ENCODE data around the gene ITPKA. TPM values are rescaled to one million over a fixed set of nuclear protein-coding genes. Genes with fewer than 3 reads are reported as not detected.

Gene ITPKA
- total RNA-seq, 3 donors from 2014 or later = 0.20 to 0.47 (median 0.27) TPM

DNA sequence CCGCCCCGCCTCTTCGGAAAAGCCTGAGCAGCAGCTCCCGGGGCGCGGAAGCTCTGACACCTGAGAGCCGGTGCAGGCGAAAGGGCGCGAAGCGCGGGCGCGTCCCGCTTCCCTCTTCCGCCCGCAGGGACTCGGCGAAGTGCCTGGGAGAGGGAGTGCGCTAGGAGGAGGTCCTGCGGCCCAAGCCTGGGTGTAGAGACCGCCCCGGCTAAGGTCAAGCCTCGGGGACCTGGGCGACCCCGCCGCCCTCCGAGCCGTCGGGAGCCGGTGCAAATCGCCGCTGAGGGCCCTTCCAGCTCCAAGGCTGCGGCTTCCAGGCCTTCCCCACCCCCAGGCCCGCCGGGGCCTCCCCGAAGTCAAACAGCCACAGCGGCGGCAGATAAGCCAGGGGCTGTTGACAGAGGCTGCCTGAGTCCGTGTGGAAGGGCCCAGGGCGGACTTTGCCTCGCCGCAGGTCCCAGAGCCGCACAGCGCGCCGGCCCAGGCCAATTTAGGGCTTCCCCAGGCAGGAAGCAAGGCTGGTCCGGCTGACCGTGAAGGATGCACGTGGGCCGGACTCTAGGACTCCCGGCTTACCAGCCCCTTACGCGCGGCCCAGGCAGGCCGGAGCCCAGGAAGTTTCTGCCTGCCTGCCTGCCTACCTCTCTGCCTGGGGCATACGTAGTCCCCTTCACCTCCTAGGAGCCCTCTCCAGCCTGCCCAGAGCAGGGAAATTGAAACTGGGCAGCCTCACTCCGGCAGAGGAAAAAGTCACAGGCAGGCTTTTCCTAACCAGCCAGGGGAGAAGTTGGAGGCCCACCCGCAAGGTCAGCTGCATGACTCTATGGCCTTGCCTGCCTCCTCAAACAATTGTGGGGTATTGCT, 2.3 kb downstream of the ITPKA start:
- H3K4me3 Mint-ChIP-seq = no peak overlapping the region
- peaks cover 60% of the 10 kb centered on the region for H3K27me3 Mint-ChIP-seq (ENCODE audit: low read depth)
- no peak for DNase-seq
- H3K4me1 Mint-ChIP-seq (ENCODE audit: low read depth) = peaks cover 20% of the 10 kb centered on the region
- no peak for ATAC-seq
- no peaks in the 10 kb centered on the region for H3K36me3 Mint-ChIP-seq (ENCODE audit: insufficient read depth)
- H3K9me3 Mint-ChIP-seq = no peaks in the 10 kb centered on the region

DNA sequence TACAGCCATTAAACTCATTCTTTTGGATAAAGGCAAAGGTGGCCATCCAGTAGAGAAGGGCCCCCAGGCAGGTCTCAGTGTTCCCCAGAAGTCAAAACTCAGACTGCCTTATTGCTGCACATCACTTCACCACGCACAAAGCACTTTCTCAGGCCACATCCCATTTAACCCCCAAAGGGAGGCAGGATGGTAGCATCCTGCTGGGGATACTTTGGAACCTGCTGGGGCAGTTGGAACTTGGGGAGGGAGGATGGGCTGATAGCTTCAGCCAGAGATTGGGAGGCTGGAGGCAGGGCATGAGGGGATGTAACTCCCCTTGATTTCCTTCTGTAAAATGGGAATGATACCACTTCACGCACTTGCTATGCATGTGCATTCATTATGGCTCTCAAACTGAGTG, 5.0 kb downstream of the ITPKA start:
- Mint-ChIP-seq H3K9me3 (no peaks in the 10 kb centered on the region), H3K36me3 (ENCODE audit: insufficient read depth) (no peaks in the 10 kb centered on the region), H3K27me3 (ENCODE audit: low read depth) (peaks cover 54% of the 10 kb centered on the region), H3K4me1 (ENCODE audit: low read depth) (peaks cover 21% of the 10 kb centered on the region), H3K4me3 (no peak overlapping the region)
- ATAC-seq (no peak), DNase-seq (no peak)

DNA sequence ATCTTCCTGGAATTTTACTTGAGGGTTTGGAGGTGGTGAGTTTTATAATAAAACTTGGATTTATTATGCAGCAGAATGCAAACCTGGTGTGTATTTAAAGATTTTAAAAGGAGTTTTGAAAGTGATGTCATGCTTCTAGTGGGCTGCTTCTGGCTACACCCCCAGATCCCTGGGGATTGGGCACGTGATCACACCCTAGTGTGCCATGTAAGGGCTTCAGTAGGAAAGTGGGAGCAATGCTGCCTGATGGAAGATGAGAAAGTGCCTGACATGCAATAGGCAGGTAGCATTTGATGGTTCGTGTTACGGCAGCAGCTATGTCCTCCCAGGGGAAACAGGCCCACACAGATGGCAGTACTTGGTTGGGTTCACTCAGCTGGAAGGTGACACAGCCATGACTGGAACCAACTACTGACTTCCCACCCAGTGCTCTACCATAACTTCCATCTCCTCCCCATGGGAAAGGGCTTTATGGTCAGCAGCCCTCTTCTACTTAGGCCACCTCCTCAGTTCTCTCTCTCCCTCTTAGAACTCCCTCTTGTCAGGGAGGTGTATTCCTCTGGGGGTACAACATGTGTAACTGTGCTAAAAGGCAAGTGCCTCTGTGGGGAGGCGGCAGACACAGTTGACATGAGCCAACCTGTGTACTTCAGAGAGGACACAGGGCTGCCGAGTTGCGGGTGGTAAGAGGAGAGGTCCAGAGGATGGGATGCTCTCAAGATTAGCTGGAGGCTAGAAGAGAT, 5.6 kb downstream of the ITPKA start:
- DNase-seq = no peak
- Mint-ChIP-seq H3K4me3 (no peak overlapping the region), H3K4me1 (ENCODE audit: low read depth) (peaks cover 21% of the 10 kb centered on the region), H3K36me3 (ENCODE audit: insufficient read depth) (no peaks in the 10 kb centered on the region), H3K27me3 (ENCODE audit: low read depth) (peaks cover 54% of the 10 kb centered on the region), H3K9me3 (no peaks in the 10 kb centered on the region)
- ATAC-seq = no peak

GRCh38 chr15:41501191-41501917, 7.7 kb downstream of the ITPKA start:
- ATAC-seq (peak; percentile 63 to 64), DNase-seq (no peak)
- no peaks in the 10 kb centered on the region for H3K36me3 Mint-ChIP-seq (ENCODE audit: insufficient read depth)
- H3K4me3 Mint-ChIP-seq = peak overlapping the region; percentile 52
- peaks cover 17% of the 10 kb centered on the region for H3K4me1 Mint-ChIP-seq (ENCODE audit: low read depth)
- H3K9me3 Mint-ChIP-seq = no peaks in the 10 kb centered on the region
- peaks cover 49% of the 10 kb centered on the region for H3K27me3 Mint-ChIP-seq (ENCODE audit: low read depth)

GRCh38 chr15:41501931-41502794, 8.5 kb downstream of the ITPKA start:
- DNase-seq (no peak), ATAC-seq (peak; percentile 60 to 69)
- Mint-ChIP-seq H3K4me3 (peak overlapping the region; percentile 56), H3K27me3 (ENCODE audit: low read depth) (peaks cover 41% of the 10 kb centered on the region), H3K36me3 (ENCODE audit: insufficient read depth) (no peaks in the 10 kb centered on the region), H3K9me3 (no peaks in the 10 kb centered on the region), H3K4me1 (ENCODE audit: low read depth) (peaks cover 17% of the 10 kb centered on the region)

- ATAC-seq (peak; percentile 15 to 24), DNase-seq (no peak)
- H3K27me3 Mint-ChIP-seq (ENCODE audit: low read depth) = peaks cover 37% of the 10 kb centered on the region
- H3K9me3 Mint-ChIP-seq = no peaks in the 10 kb centered on the region
- peaks cover 17% of the 10 kb centered on the region for H3K4me1 Mint-ChIP-seq (ENCODE audit: low read depth)
- no peaks in the 10 kb centered on the region for H3K36me3 Mint-ChIP-seq (ENCODE audit: insufficient read depth)
- H3K4me3 Mint-ChIP-seq = peak overlapping the region; percentile 56
Observed at GRCh38 chr15:41502795-41503668, 9.4 kb downstream of the ITPKA start.

DNA sequence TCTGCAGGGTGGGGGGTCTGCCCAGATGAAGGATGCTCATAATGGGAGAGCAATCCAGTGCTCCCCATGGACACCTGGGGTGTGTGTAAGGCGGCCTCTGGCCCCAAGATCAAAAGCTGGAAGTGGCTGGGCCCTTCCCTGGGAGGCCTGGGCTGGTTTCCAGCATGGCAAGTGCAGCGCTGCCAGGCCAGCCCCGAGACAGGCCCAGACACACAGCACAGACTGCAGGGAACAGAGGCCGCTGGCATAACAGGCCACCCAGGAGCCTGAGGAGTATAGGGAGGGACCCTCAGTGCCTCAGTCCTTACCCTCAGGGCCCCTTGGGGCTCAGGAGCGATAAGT, 10.0 kb downstream of the ITPKA start:
- ATAC-seq = no peak
- peak overlapping the region; percentile 54 for H3K4me3 Mint-ChIP-seq
- peaks cover 33% of the 10 kb centered on the region for H3K27me3 Mint-ChIP-seq (ENCODE audit: low read depth)

DNA sequence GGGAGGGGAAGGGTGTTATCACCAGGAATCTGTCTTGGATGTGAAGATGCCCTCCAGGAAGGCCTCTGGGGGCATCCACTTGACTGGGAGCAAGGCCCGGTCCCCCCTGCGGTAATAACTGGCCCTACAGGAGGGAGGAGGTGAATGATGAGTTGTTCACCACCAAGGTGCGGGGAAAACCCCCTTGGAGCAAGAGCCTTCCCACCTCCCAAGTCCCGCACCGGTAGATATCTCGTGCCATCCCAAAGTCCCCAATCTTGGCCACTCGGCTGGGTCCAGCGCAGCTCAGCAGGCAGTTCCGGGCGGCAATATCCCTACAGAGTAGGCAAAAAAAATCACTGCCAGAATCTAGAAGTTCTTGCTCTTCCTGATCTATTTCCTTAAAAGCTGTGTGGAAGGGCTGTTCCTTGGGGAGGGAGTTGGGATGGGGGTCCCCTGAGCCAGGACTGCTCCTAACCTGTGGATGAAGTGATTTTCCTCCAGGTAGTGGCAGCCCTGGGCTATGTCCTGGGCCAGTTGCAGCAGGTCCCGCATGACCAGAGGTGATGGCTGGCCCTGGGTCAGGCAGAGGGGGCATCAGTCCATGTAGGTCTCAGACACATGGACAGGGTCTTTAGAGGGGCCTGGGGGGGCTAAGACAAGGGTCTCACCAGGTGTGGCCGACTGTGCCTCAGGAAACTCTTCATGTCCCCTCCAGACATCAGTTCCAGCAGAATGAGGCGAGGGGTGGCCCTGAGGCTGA, 11.2 kb downstream of the ITPKA start:
- ATAC-seq (no peak), DNase-seq (no peak)
- Mint-ChIP-seq H3K4me3 (no peak overlapping the region), H3K9me3 (no peaks in the 10 kb centered on the region), H3K36me3 (ENCODE audit: insufficient read depth) (no peaks in the 10 kb centered on the region), H3K4me1 (ENCODE audit: low read depth) (peaks cover 17% of the 10 kb centered on the region), H3K27me3 (ENCODE audit: low read depth) (peaks cover 22% of the 10 kb centered on the region)

More for the DNA sequence above, 10.0 kb downstream of the ITPKA start:
- Mint-ChIP-seq H3K4me1 (ENCODE audit: low read depth) (peaks cover 17% of the 10 kb centered on the region), H3K36me3 (ENCODE audit: insufficient read depth) (no peaks in the 10 kb centered on the region), H3K9me3 (no peaks in the 10 kb centered on the region)
- no peak for DNase-seq

GRCh38 chr15:41505776-41506175, 12.1 kb downstream of the ITPKA start:
- Mint-ChIP-seq H3K36me3 (ENCODE audit: insufficient read depth) (no peaks in the 10 kb centered on the region), H3K4me3 (no peak overlapping the region), H3K4me1 (ENCODE audit: low read depth) (peaks cover 16% of the 10 kb centered on the region), H3K9me3 (no peaks in the 10 kb centered on the region), H3K27me3 (ENCODE audit: low read depth) (peaks cover 23% of the 10 kb centered on the region)
- DNase-seq (no peak), ATAC-seq (no peak)

DNA sequence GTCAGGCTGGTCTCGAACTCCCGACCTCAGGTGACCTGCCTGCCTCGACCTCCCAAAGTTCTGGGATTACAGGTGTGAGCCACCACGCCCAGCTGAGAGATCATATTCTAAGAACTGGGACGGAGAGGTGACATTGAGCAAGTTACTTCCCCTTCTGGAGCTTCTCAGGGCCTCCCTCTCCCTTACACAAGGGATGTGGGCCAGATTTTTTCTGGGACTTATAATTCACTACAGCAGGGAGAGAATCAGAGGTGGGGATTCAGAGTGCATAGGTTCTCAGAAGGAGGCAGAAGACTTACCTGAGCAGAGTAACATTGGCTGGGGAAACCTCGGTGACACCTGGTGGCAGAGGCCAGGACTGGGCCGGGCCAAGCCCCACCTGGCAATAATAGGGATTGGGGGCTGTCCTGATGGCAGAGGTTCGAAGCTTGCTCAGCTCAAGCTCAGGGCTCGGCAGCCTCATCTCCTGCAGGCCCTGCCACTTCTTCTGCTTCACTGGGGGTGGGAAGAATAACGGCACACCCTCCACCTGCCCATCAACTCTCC, 13.2 kb downstream of the ITPKA start:
- H3K4me3 Mint-ChIP-seq = no peak overlapping the region
- H3K27me3 Mint-ChIP-seq (ENCODE audit: low read depth) = peaks cover 17% of the 10 kb centered on the region
- ATAC-seq (no peak), DNase-seq (no peak)
- no peaks in the 10 kb centered on the region for H3K36me3 Mint-ChIP-seq (ENCODE audit: insufficient read depth)
- H3K9me3 Mint-ChIP-seq = no peaks in the 10 kb centered on the region
- H3K4me1 Mint-ChIP-seq (ENCODE audit: low read depth) = peaks cover 10% of the 10 kb centered on the region

- Mint-ChIP-seq H3K9me3 (no peaks in the 10 kb centered on the region), H3K36me3 (ENCODE audit: insufficient read depth) (no peaks in the 10 kb centered on the region), H3K4me3 (no peak overlapping the region), H3K27me3 (ENCODE audit: low read depth) (peaks cover 22% of the 10 kb centered on the region), H3K4me1 (ENCODE audit: low read depth) (peaks cover 12% of the 10 kb centered on the region)
- ATAC-seq = no peak
- no peak for DNase-seq
Observed at GRCh38 chr15:41507820-41508290, 14.2 kb downstream of the ITPKA start.

DNA sequence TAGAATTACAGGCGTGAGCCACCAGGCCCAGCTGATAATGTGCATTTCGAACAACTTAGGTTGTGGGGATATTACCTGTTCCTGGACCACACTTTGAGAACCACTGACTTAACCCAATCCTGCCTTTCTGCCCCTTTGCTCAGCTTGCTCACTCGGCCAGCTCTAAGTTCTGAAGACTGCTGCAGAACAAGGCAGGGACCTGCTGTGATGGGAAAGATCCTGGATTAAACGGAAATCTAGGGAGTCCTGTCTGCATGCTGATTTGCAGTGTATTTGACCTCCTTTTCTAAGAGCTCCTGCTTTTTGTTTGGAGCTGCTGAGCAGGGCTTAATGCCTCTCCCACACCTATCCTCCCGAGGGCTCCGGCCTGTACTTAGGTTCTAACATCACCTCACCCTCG, 17.1 kb downstream of the ITPKA start:
- Mint-ChIP-seq H3K4me1 (ENCODE audit: low read depth) (peaks cover 24% of the 10 kb centered on the region), H3K4me3 (no peak overlapping the region), H3K9me3 (no peaks in the 10 kb centered on the region), H3K36me3 (ENCODE audit: insufficient read depth) (no peaks in the 10 kb centered on the region), H3K27me3 (ENCODE audit: low read depth) (peaks cover 29% of the 10 kb centered on the region)
- no peak for DNase-seq
- no peak for ATAC-seq
